HEK293 (cell line): ENCODE measurements around the gene LY6G6D.
A peak's percentile ranks its signal among the peaks of the same experiment; 100 is the strongest.

Experiments used
- CTCF ChIP-seq: fragments of 450-650 bp; formaldehyde crosslinking; IDR thresholded peaks from 2 replicates; pipeline ENCODE4 v1.5.1; 2016; ENCODE audit warnings: missing biosample characterization, missing genetic modification characterization
- KLF16 ChIP-seq: fragments of 450-650 bp; formaldehyde crosslinking; IDR thresholded peaks from 2 replicates; pipeline ENCODE4 v1.5.1; 2017; ENCODE audit warnings: missing biosample characterization, missing genetic modification characterization
- PRDM10 ChIP-seq: fragments of 450-650 bp; formaldehyde crosslinking; IDR thresholded peaks from 2 replicates; pipeline ENCODE4 v1.5.1; 2016; ENCODE audit warnings: missing biosample characterization, missing genetic modification characterization
- PRDM4 ChIP-seq: fragments of 450-650 bp; formaldehyde crosslinking; IDR thresholded peaks from 2 replicates; pipeline ENCODE4 v1.5.1; 2017; ENCODE audit warnings: missing biosample characterization, missing genetic modification characterization
- ZBTB49 ChIP-seq: fragments of 450-650 bp; formaldehyde crosslinking; IDR thresholded peaks from 2 replicates; pipeline ENCODE4 v1.5.1; 2016; ENCODE audit warnings: missing biosample characterization, missing genetic modification characterization, low read depth
- ZNF138 ChIP-seq: fragments of 450-650 bp; formaldehyde crosslinking; IDR thresholded peaks from 2 replicates; pipeline ENCODE4 v1.5.1; 2016; ENCODE audit warnings: missing biosample characterization, missing genetic modification characterization, borderline replicate concordance
- ZNF302 ChIP-seq: fragments of 450-650 bp; formaldehyde crosslinking; IDR thresholded peaks from 2 replicates; pipeline ENCODE4 v1.5.1; 2016; ENCODE audit warnings: missing biosample characterization, missing genetic modification characterization, low read depth
- ZNF518A ChIP-seq: fragments of 450-650 bp; formaldehyde crosslinking; conservative IDR thresholded peaks from 2 replicates; pipeline ENCODE4 v1.5.1; 2016; ENCODE audit warnings: low read depth, missing biosample characterization, missing genetic modification characterization
- ZNF580 ChIP-seq: fragments of 450-650 bp; formaldehyde crosslinking; IDR thresholded peaks from 2 replicates; pipeline ENCODE4 v1.5.1; 2016; ENCODE audit warnings: missing biosample characterization, missing genetic modification characterization
- ZNF600 ChIP-seq: fragments of 450-650 bp; formaldehyde crosslinking; IDR thresholded peaks from 2 replicates; pipeline ENCODE4 v1.5.1; 2016; ENCODE audit warnings: missing biosample characterization, missing genetic modification characterization
- ZNF645 ChIP-seq: fragments of 450-650 bp; formaldehyde crosslinking; IDR thresholded peaks from 2 replicates; pipeline ENCODE4; 2016; ENCODE audit warnings: missing biosample characterization, missing genetic modification characterization

Gene LY6G6D

GRCh38 chr6:31763619-31763940, 48.4 kb downstream of the LY6G6D start (continued):
- peak; percentile 99 for TF ChIP-seq PRDM10 (tag by site-specific recombination)
- TF ChIP-seq CTCF (tag by site-specific recombination), result no peak
- no peak for TF ChIP-seq ZNF138
- 0 out of 2 replicates have a peak, but pooled peaks have one; percentile 22 for TF ChIP-seq PRDM4 (tag by site-specific recombination)
- no peak for TF ChIP-seq ZNF645
- no peak for TF ChIP-seq ZNF302 (tag by site-specific recombination)
- TF ChIP-seq ZNF600 (tag by site-specific recombination), result peak; percentile 90
- no peak for TF ChIP-seq KLF16 (tag by site-specific recombination)
- TF ChIP-seq ZBTB49, result no peak
- TF ChIP-seq ZNF580 (tag by site-specific recombination), result no peak
- TF ChIP-seq ZNF518A (tag by site-specific recombination), result no peak
